ENCODE results near the gene NAT16.

DNA sequence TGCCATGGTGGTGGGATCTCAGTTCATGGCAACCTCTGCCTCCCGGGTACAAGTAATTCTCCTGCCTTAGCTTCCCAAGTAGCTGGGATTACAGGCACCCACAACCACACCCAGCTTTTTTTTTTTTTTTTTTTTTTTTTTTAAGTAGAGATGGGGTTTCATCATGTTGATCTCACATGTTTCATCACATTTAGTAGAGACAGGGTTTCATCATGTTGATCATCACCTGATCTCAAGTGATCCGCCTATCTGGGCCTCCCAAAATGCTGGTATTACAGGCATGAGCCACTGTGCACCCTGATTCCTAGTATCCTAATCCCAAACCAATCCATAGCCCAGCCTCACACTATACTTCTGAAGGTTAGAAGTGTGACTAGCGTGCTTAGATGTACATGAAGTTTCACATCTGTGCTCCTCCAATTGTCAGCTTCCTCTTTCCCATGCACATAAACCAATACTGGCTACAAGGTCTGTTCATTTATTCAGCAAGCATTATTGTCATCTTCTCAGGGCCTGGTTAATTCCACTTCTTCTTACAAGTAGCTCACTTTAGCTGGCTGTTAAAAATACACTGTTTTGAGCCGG, 6.8 kb upstream of the NAT16 start:
- TF ChIP-seq POLR2A (IDR thresholded peaks at IDR 0.05) = no peak
- TF ChIP-seq CTCF (IDR thresholded peaks at IDR 0.05 in 4 of 5, conservative IDR thresholded peaks at IDR 0.05 in 1 of 5) = no peak

Measured in gastrocnemius medialis (tissue), 4 donors.